Caco-2 (cell line): ENCODE measurements around the gene GYG2. TPM values are rescaled to one million over a fixed set of nuclear protein-coding genes. Genes with fewer than 3 reads are reported as not detected.

Source experiments
- BruUV-seq: library from RNA; stranded (reverse); fragments of 400-500 nt; replicated peaks from 2 replicates; lab custom pipeline; 2021; lab: Mats Ljungman, UMichigan
- CTCF ChIA-PET: fragments of 300-600 bp; sonication (Branson Sonifier 250); formaldehyde crosslinking; loops from one replicate; lab custom pipeline; 2022; ENCODE audit warnings: antibody characterized with exemption; lab: Charles Lee
- POLR2A ChIA-PET: fragments of 300-600 bp; sonication (Branson Sonifier 250); formaldehyde crosslinking; loops from one replicate; lab custom pipeline; 2022; ENCODE audit warnings: antibody characterized with exemption; lab: Charles Lee
- DNase-seq, 2 experiments: peaks; one replicate each; pipeline versions ENCODE4 v3.0.0 to v3.0.0-alpha.2; 2020 to 2022
- H3K27me3 ChIP-seq: replicated peaks from 2 replicates; pipeline ENCODE4 v1.6.0; 2011; ENCODE audit warnings: low read length; ENCODE audit not compliant: control insufficient read depth, insufficient read depth
- H3K36me3 ChIP-seq: 2 replicates; pipeline ENCODE4 v1.5.1; 2011; ENCODE audit warnings: low read length; ENCODE audit not compliant: control insufficient read depth, insufficient read depth
- H3K4me1 ChIP-seq: fragments of 250-450 bp; sonication (Bioruptor Pico); 2 replicates; pipeline ENCODE4 v1.5.1; 2020; ENCODE audit warnings: mild to moderate bottlenecking
- H3K4me3 ChIP-seq: 2 replicates; pipeline ENCODE4 v1.5.1; 2011; ENCODE audit warnings: low read depth, mild to moderate bottlenecking, control low read depth, low read length
- H3K9me3 ChIP-seq: fragments of 250-450 bp; sonication (Bioruptor Pico); 2 replicates; pipeline ENCODE4 v1.5.1; 2020; ENCODE audit warnings: mild to moderate bottlenecking, moderate library complexity
- H3K27ac Mint-ChIP-seq: one replicate; pipeline ENCODE4 v1.8.0; 2022; ENCODE audit warnings: mixed read lengths; ENCODE audit not compliant: unreplicated experiment
- H3K27me3 Mint-ChIP-seq: one replicate; pipeline ENCODE4 v1.8.0; 2022; ENCODE audit warnings: mixed read lengths; ENCODE audit not compliant: insufficient read depth, unreplicated experiment
- H3K36me3 Mint-ChIP-seq: one replicate; pipeline ENCODE4 v1.8.0; 2022; ENCODE audit warnings: mild to moderate bottlenecking, mixed read lengths; ENCODE audit not compliant: insufficient read depth, unreplicated experiment
- H3K4me1 Mint-ChIP-seq: one replicate; pipeline ENCODE4 v1.8.0; 2022; ENCODE audit warnings: low read depth, mixed read lengths; ENCODE audit not compliant: unreplicated experiment
- H3K4me3 Mint-ChIP-seq: one replicate; pipeline ENCODE4 v1.8.0; 2022; ENCODE audit warnings: mild to moderate bottlenecking, moderate library complexity, mixed read lengths; ENCODE audit not compliant: unreplicated experiment
- H3K9me3 Mint-ChIP-seq: one replicate; pipeline ENCODE4 v1.8.0; 2022; ENCODE audit warnings: mixed read lengths; ENCODE audit not compliant: unreplicated experiment
- intact Hi-C: fragments of 100-400 bp; cut with micrococcal nuclease; formaldehyde crosslinking; loops from one replicate; pipeline ENCODE4 v1.10.0; 2022; ENCODE audit not compliant: unreplicated experiment
- total RNA-seq: library from RNA; stranded (reverse); gene quantifications from 2 replicates; pipeline ENCODE4 v1.2.3, GENCODE V29; 2022
- TF ChIP-seq, protein P1 (sequence below), 2 experiments: fragments of 200-600 bp in 1 of 2; IDR thresholded peaks; 1 replicate in 1 of 2; 2 replicates in 1 of 2; pipeline versions ENCODE4 v1.5.1 to v1.8.0; 2011 to 2022; ENCODE audit warnings: antibody characterized with exemption in 1 of 2, control low read depth in 1 of 2, inconsistent platforms in 1 of 2, low read depth in 1 of 2, low read length in 1 of 2, mild to moderate bottlenecking in 1 of 2, moderate library complexity in 1 of 2; ENCODE audit not compliant: insufficient read depth in 1 of 2, severe bottlenecking in 1 of 2, unreplicated experiment in 1 of 2

The GYG2 gene
- total RNA-seq, 1 experiment from 2014 or later = 50.4 TPM

- TF ChIP-seq, protein P1, sequence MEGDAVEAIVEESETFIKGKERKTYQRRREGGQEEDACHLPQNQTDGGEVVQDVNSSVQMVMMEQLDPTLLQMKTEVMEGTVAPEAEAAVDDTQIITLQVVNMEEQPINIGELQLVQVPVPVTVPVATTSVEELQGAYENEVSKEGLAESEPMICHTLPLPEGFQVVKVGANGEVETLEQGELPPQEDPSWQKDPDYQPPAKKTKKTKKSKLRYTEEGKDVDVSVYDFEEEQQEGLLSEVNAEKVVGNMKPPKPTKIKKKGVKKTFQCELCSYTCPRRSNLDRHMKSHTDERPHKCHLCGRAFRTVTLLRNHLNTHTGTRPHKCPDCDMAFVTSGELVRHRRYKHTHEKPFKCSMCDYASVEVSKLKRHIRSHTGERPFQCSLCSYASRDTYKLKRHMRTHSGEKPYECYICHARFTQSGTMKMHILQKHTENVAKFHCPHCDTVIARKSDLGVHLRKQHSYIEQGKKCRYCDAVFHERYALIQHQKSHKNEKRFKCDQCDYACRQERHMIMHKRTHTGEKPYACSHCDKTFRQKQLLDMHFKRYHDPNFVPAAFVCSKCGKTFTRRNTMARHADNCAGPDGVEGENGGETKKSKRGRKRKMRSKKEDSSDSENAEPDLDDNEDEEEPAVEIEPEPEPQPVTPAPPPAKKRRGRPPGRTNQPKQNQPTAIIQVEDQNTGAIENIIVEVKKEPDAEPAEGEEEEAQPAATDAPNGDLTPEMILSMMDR (IDR thresholded peaks at IDR 0.05; ENCODE audit: insufficient read depth in 1 of 2, low read depth in 1 of 2, low read length in 1 of 2, severe bottlenecking in 1 of 2, unreplicated experiment in 1 of 2) = no peak
- Mint-ChIP-seq H3K36me3 (peaks cover 7% of the 10 kb centered on the region), H3K4me1 (no peaks in the 10 kb centered on the region), H3K27me3 (no peaks in the 10 kb centered on the region), H3K27ac (no peak overlapping the region), H3K4me3 (no peak overlapping the region), H3K9me3 (no peaks in the 10 kb centered on the region)
- no TSS peak for BruUV-seq
- H3K4me1 ChIP-seq = no peaks in the 10 kb centered on the region
- H3K36me3 ChIP-seq = no peaks in the 10 kb centered on the region
- intact Hi-C loops = no loop called here
- no peaks in the 10 kb centered on the region for H3K27me3 ChIP-seq
- H3K9me3 ChIP-seq = no peaks in the 10 kb centered on the region
- H3K4me3 ChIP-seq = no peak overlapping the region
- POLR2A ChIA-PET = no interaction called here
- DNase-seq = no peak
- CTCF ChIA-PET = no interaction called here
Measured at GRCh38 chrX:2871831-2872230, 43.1 kb downstream of the GYG2 start.

DNA sequence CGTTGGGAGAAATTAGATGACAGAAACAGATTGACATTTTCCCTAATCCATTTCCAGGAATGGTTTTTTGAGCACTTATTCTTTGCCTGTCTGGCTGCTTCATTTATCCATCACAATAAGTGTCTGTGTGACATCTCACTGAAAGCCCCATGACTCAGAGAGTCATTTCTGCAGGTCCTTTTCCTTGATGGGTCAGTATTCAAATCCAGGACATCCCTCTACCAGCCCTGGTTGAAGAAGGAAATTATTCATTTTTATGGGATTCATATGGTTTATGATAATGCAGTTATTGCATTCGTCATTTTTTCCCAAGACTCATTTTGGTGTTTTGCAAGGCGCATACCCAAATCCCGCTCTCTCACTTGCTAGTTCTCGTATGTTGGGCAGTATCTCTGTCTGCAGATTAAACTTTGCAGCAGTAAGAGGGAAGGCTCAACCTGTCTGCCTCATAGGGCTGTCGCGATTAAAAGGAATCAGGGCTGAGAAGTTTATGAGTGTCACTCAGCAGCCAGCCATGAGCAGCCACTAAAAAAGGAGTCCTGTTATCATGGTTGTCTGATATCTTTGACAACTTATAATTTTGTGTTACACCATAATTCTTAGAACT lies 44.0 kb downstream of the GYG2 start:
- Histone ChIP-seq H3K9me3 (no peaks in the 10 kb centered on the region), H3K36me3 (no peaks in the 10 kb centered on the region), H3K4me3 (no peak overlapping the region), H3K27me3 (no peaks in the 10 kb centered on the region), H3K4me1 (no peaks in the 10 kb centered on the region)
- BruUV-seq = no TSS peak
- Mint-ChIP-seq H3K27ac (no peak overlapping the region), H3K4me3 (no peak overlapping the region), H3K4me1 (no peaks in the 10 kb centered on the region), H3K36me3 (peaks cover 10% of the 10 kb centered on the region), H3K27me3 (no peaks in the 10 kb centered on the region), H3K9me3 (no peaks in the 10 kb centered on the region)
- CTCF ChIA-PET = no interaction called here
- no peak for DNase-seq
- TF ChIP-seq, protein P1 (IDR thresholded peaks at IDR 0.05; ENCODE audit: insufficient read depth in 1 of 2, low read depth in 1 of 2, low read length in 1 of 2, severe bottlenecking in 1 of 2, unreplicated experiment in 1 of 2) = no peak
- intact Hi-C loops = no loop called here
- POLR2A ChIA-PET = no interaction called here

DNA sequence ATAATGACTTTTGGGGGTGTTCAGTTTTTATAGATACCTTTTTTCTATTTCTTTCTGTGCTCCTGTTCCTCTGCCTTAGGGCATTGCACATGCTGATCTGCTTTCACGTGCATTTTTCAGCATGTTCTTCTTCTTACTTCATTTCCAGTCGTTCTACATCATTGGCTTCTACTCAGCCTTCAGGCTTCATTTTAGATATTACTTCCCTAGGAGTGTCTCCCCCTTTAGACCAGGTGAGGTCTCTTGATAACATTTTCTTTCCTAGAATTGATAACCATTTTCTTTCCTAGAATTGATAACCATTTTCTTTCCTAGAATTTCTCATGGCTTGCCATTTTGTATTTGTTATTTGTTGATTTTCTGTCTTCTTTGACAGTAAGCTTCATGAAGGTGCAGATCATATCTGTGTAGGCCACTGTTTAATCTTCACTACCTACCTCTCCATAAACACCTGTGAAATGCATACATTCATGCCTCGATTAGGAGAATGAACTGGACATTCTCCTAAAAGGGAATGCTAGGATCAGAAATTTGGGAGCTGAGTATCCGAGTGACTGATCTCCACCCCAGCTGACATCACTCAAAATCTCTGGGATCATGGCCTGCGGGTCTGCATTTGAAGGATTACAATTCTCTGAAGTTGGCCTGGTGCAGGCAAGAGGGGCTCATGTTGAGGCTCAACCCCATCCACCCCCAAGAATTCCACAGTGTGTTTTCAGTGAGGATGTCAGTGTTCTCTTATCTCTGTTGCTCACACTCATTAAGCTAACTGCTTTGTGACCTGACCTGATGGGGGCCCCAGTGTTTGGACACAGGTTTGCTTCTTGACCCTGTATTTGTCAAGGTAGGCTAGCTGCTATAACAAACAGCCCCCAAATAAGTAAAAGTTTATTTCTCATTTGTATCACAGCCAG lies 45.7 kb downstream of the GYG2 start:
- TF ChIP-seq, protein P1 (IDR thresholded peaks at IDR 0.05; ENCODE audit: insufficient read depth in 1 of 2, low read depth in 1 of 2, low read length in 1 of 2, severe bottlenecking in 1 of 2, unreplicated experiment in 1 of 2) = no peak
- intact Hi-C loops = no loop called here
- Histone ChIP-seq H3K9me3 (no peaks in the 10 kb centered on the region), H3K4me1 (no peaks in the 10 kb centered on the region), H3K27me3 (no peaks in the 10 kb centered on the region), H3K36me3 (no peaks in the 10 kb centered on the region), H3K4me3 (no peak overlapping the region)
- H3K9me3 Mint-ChIP-seq = no peaks in the 10 kb centered on the region
- peaks cover 13% of the 10 kb centered on the region for H3K36me3 Mint-ChIP-seq
- DNase-seq = no peak
- no peaks in the 10 kb centered on the region for H3K27me3 Mint-ChIP-seq
- no peak overlapping the region for H3K4me3 Mint-ChIP-seq
- no peaks in the 10 kb centered on the region for H3K4me1 Mint-ChIP-seq
- ChIA-PET POLR2A (no interaction called here), CTCF (no interaction called here)
- BruUV-seq = no TSS peak
- H3K27ac Mint-ChIP-seq = no peak overlapping the region
